Kidney (tissue), 14 donors: Measurements from ENCODE around the gene INTS1. TPM values are rescaled to one million over a fixed set of nuclear protein-coding genes. Genes with fewer than 3 reads are reported as not detected.
A peak's percentile ranks its signal among the peaks of the same experiment; 100 is the strongest.

Experiments
- DNase-seq, 5 donors: peaks; one replicate each; pipeline ENCODE4 v3.0.0-alpha.2; 2013 to 2020
- FAIRE-seq: peaks from 2 replicates; lab custom pipeline; 2012; peaks lifted over from hg19 to GRCh38; lab: Jason Lieb, UNC
- H3K27ac ChIP-seq, 2 donors: one replicate each; pipeline ENCODE4 v1.7.0; 2013; ENCODE audit warnings: low read depth in 2 of 2, low read length in 2 of 2, inconsistent platforms in 1 of 2
- H3K27me3 ChIP-seq: one replicate; pipeline ENCODE4 v1.7.1; 2013; ENCODE audit warnings: low read length, inconsistent platforms; ENCODE audit not compliant: control insufficient read depth, insufficient read depth
- H3K36me3 ChIP-seq, 3 donors: one replicate each; pipeline versions ENCODE4 v1.7.0 to v1.7.1; 2013; ENCODE audit warnings: low read length in 3 of 3, control low read depth in 1 of 3, inconsistent platforms in 1 of 3; ENCODE audit not compliant: insufficient read depth in 3 of 3, control insufficient read depth in 2 of 3
- H3K4me1 ChIP-seq, 3 donors: one replicate each; pipeline versions ENCODE4 v1.7.0 to v1.7.1; 2013; ENCODE audit warnings: low read length in 3 of 3, inconsistent platforms in 1 of 3, low read depth in 1 of 3; ENCODE audit not compliant: control insufficient read depth in 2 of 3, insufficient read depth in 2 of 3
- H3K4me3 ChIP-seq, 3 donors: one replicate each; pipeline versions ENCODE4 v1.7.0 to v1.8.1; 2013; ENCODE audit warnings: low read length in 3 of 3, control low read depth in 1 of 3, inconsistent platforms in 1 of 3
- H3K9ac ChIP-seq, 3 donors: one replicate each; pipeline versions ENCODE4 v1.7.0 to v1.7.1; 2013; ENCODE audit warnings: low read length in 3 of 3, control low read depth in 1 of 3, inconsistent platforms in 1 of 3
- H3K9me3 ChIP-seq, 3 donors: one replicate each; pipeline versions ENCODE4 v1.7.0 to v1.7.1; 2013; ENCODE audit warnings: low read length in 3 of 3, control low read depth in 1 of 3, inconsistent platforms in 1 of 3; ENCODE audit not compliant: control insufficient read depth in 2 of 3, insufficient read depth in 1 of 3
- intact Hi-C: fragments of 100-400 bp; cut with DNase I; formaldehyde crosslinking; loops from one replicate; pipeline ENCODE4 v1.11.1; 2022
- polyA plus RNA-seq: library from polyadenylated mRNA; stranded (reverse); fragments of 350-450 nt; fragmentation: Illumina TruSeq; extraction: RNeasy Lipid Tissue Mini Kit (QIAGEN cat#74804); gene quantifications from one replicate; pipeline ENCODE4 v1.2.3, GENCODE V29; 2014; ENCODE audit warnings: low read depth, low replicate concordance; ENCODE audit not compliant: insufficient read depth
- total RNA-seq: library from RNA; stranded (reverse); fragmentation: NEBNext Ultra II Directional; extraction: Animal tissue kit (Norgen Biotek cat#: 25700); gene quantifications from one replicate; pipeline ENCODE4 v1.2.1, GENCODE V29; 2021
- TF ChIP-seq, protein P1 (sequence below): IDR thresholded peaks from 3 replicates; pipeline ENCODE4 v1.5.1; 2012; ENCODE audit warnings: mild to moderate bottlenecking, moderate library complexity, borderline replicate concordance; ENCODE audit not compliant: insufficient read depth; ENCODE audit errors: extremely low read depth
- donor health status: control.
- donor health status: control.
- donor health status: control.
- donor health status: control.
- donor health status: control.
- donor health status: DM: yes; HTN: yes; CAD: no.
- donor health status: Normal renal cell carcinoma (clear cell type).

Gene INTS1
- total and polyA plus RNA-seq, 2 donors from 2014 or later = 62.8 to 91.3 TPM

DNA sequence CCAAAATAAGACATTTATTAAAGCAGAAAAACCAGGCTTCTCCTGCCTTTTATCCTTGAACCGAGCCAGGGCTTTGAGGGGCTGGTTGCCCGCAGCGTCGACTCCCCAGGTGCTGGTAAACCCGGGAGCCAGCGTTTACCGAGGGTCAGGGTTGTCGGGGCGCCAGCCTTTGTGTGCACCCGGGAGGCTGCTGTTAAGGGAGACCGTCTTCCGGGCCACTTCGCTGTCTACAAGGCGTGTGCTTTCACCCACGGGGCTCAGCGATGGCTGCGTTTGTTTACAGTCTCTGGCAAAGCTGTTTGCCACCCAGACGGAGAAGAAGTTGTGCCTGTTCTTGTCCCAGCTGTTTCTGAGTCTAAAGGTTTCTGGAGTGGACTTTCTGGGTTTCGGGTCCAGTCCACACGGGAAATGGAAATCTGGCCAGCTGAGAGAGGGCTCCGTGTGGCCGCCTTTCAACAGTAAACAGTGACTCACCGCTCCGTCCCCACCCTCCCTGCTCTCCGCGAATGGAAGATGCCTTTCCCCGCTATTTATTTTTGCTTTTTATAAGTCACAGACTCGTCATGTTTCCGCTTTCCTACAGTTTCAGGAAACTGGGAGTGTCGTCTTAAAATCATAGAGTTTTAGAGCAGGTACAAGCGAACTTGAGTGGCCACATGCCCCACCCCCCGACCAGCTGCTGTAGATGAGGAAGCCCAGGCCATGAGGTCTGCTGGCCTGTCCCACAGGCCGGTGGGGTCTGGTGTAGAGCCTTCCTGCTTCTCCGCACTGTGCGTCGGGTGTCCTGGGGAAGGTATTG, 28.5 kb upstream of the INTS1 start:
- Histone ChIP-seq H3K27me3 (no peaks in the 10 kb centered on the region), H3K4me3 (peak overlapping the region in 2 of 3 donors; percentile 64 to 71), H3K27ac (peak overlapping the region; percentile 98), H3K36me3 (peaks cover 0 to 3% (median 0%) of the 10 kb centered on the region in 3 donors), H3K9me3 (no peaks in the 10 kb centered on the region), H3K4me1 (peaks cover 0 to 31% (median 22%) of the 10 kb centered on the region in 3 donors), H3K9ac (peak overlapping the region in 2 of 3 donors; percentile 74 to 93)
- FAIRE-seq = peak; percentile 72
- intact Hi-C loops = no loop called here
- TF ChIP-seq, protein P1, sequence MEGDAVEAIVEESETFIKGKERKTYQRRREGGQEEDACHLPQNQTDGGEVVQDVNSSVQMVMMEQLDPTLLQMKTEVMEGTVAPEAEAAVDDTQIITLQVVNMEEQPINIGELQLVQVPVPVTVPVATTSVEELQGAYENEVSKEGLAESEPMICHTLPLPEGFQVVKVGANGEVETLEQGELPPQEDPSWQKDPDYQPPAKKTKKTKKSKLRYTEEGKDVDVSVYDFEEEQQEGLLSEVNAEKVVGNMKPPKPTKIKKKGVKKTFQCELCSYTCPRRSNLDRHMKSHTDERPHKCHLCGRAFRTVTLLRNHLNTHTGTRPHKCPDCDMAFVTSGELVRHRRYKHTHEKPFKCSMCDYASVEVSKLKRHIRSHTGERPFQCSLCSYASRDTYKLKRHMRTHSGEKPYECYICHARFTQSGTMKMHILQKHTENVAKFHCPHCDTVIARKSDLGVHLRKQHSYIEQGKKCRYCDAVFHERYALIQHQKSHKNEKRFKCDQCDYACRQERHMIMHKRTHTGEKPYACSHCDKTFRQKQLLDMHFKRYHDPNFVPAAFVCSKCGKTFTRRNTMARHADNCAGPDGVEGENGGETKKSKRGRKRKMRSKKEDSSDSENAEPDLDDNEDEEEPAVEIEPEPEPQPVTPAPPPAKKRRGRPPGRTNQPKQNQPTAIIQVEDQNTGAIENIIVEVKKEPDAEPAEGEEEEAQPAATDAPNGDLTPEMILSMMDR = no peak
- DNase-seq = peak in 4 of 5 donors; percentile 43 to 94 (median 72)

DNA sequence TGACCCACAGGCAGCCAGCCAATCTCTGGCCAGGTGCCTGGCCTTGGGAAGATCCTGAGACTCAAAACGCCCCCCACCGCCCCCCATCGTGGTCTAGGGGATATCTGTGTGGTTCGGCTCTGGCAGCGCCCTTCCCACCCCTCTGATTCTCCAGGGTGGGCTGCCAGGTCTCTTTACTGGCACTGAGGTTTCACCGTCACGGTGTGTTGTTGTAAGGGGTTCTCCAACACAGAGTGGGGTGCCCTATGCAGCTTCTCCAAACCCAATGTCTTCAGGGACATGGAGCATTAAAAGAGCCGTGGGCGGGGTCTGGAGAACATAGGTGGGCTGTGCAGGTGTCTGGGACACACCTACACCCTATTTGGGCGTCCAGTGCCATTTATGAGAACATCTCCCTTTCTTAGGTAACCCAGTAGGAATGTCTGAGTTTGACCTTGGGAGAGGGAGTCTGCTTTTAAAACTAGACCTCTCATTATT, 27.8 kb upstream of the INTS1 start:
- Histone ChIP-seq H3K27me3 (no peaks in the 10 kb centered on the region), H3K4me3 (peak overlapping the region in 2 of 3 donors; percentile 64 to 71), H3K36me3 (peaks cover 0 to 3% (median 0%) of the 10 kb centered on the region in 3 donors), H3K9me3 (no peaks in the 10 kb centered on the region), H3K9ac (peak overlapping the region in 2 of 3 donors; percentile 57 to 93), H3K4me1 (peaks cover 0 to 28% (median 22%) of the 10 kb centered on the region in 3 donors), H3K27ac (peak overlapping the region; percentile 98)
- intact Hi-C loops = no loop called here
- TF ChIP-seq, protein P1 = no peak
- DNase-seq (peak in 1 of 5 donors; percentile 40), FAIRE-seq (no peak)

DNA sequence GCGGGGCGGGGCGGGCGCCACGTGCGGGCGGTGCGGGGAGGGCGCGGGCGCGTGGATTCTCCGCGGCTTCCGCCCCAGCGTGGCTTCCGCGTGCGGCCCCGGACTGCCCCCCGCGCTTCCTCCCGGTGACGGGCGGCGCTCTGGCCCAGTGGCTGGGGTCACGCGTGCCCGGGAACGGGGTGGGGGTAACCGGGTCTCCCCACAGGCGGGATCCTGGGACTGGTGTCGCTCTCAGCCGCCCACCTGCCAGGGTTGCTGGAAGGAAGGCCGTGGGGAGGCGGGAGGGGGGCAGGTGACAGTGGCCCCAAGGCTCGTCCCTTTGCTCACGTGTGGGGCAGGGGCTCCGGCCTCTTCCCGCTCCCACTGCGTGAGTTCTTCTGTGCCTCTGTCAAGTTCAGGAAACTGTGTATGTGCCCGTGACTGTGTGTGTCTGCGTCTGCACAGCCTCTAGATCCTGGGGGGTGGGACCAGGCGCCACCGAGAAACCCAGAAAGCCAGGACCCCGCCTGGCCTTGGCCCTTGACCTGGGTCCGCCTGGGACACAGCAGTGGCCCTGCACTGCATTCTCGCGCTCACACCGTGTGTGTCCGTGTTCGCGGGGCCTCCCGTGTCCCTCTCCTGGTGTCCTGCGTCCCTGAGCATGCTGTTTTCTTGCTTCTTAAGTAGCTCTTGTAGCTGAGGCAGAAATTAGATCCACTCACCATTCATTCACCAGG, 27.2 kb upstream of the INTS1 start:
- no peak for FAIRE-seq
- H3K4me1 ChIP-seq = peaks cover 0 to 23% (median 17%) of the 10 kb centered on the region in 3 donors
- H3K27ac ChIP-seq = peak overlapping the region; percentile 98

More for the DNA sequence above, 27.2 kb upstream of the INTS1 start:
- Histone ChIP-seq H3K9ac (peak overlapping the region in 2 of 3 donors; percentile 57 to 93), H3K4me3 (peak overlapping the region in 2 of 3 donors; percentile 64 to 71), H3K27me3 (no peaks in the 10 kb centered on the region), H3K9me3 (no peaks in the 10 kb centered on the region), H3K36me3 (peaks cover 0 to 2% (median 0%) of the 10 kb centered on the region in 3 donors)
- peak in 4 of 5 donors; percentile 45 to 89 (median 64) for DNase-seq
- intact Hi-C loops = no loop called here
- TF ChIP-seq, protein P1 = no peak
